SK-N-SH (cell line): Measurements from ENCODE around the gene LIMS2. TPM values are rescaled to one million over a fixed set of nuclear protein-coding genes. Genes with fewer than 3 reads are reported as not detected.

ENCODE experiments used
- CTCF ChIA-PET: fragments of 300-600, 350-600 bp; formaldehyde crosslinking; extraction: SDS; loops from one replicate; lab custom pipeline; 2021; lab: Yijun Ruan, JAX
- POLR2A ChIA-PET: fragments of 350-600 bp; sonication (Branson Sonifier 250); formaldehyde crosslinking; extraction: SDS; loops from one replicate; lab custom pipeline; 2020; ENCODE audit warnings: antibody characterized with exemption, inconsistent platforms; lab: Yijun Ruan, JAX
- DNase-seq: peaks from one replicate; pipeline ENCODE4 v3.0.0; 2012
- H2AFZ ChIP-seq: fragments of 200-600 bp; sonication (generic); 2 replicates; pipeline ENCODE4 v1.8.1; 2016; ENCODE audit warnings: antibody characterized with exemption, mild to moderate bottlenecking, low read depth
- H3F3A ChIP-seq: fragments of 200-600 bp; sonication (generic); replicated peaks from 2 replicates; pipeline ENCODE3; 2016; ENCODE audit warnings: antibody characterized with exemption, mild to moderate bottlenecking; ENCODE audit not compliant: insufficient read depth
- H3K27ac ChIP-seq, 2 experiments: fragments of 200-500 bp in 1 of 2; fragments of 200-600 bp in 1 of 2; sonication (Bioruptor generic) in 1 of 2; sonication (generic), shearing (Covaris generic) in 1 of 2; 2 replicates each; pipeline versions ENCODE4 v1.5.1 to v1.6.1; 2014 to 2016; ENCODE audit warnings: low read depth in 2 of 2, inconsistent platforms in 1 of 2, low read length in 1 of 2, mild to moderate bottlenecking in 1 of 2, mixed read lengths in 1 of 2
- H3K27me3 ChIP-seq: fragments of 200-600 bp; sonication (generic), shearing (Covaris generic); 2 replicates; pipeline ENCODE4 v1.6.1; 2016; ENCODE audit warnings: mixed run types; ENCODE audit not compliant: insufficient read depth
- H3K36me3 ChIP-seq, 2 experiments: fragments of 200-500 bp in 1 of 2; fragments of 200-600 bp in 1 of 2; sonication (Bioruptor generic) in 1 of 2; sonication (generic) in 1 of 2; replicated peaks in 1 of 2; 2 replicates each; pipeline versions ENCODE3 to v1.5.1; 2014 to 2016; ENCODE audit warnings: low read length in 1 of 2, mild to moderate bottlenecking in 1 of 2; ENCODE audit not compliant: insufficient read depth in 2 of 2, control insufficient read depth in 1 of 2
- H3K4me1 ChIP-seq, 2 experiments: fragments of 200-500 bp in 1 of 2; fragments of 200-600 bp in 1 of 2; sonication (Bioruptor generic) in 1 of 2; sonication (generic), shearing (Covaris generic) in 1 of 2; 2 replicates each; pipeline versions ENCODE4 v1.5.1 to v1.6.1; 2014 to 2016; ENCODE audit warnings: low read depth in 1 of 2, low read length in 1 of 2, mixed run types in 1 of 2; ENCODE audit not compliant: insufficient read depth in 2 of 2, control insufficient read depth in 1 of 2
- H3K4me2 ChIP-seq: fragments of 200-600 bp; sonication (generic), shearing (Covaris generic); 2 replicates; pipeline ENCODE4 v1.6.1; 2017; ENCODE audit warnings: mixed run types
- H3K4me3 ChIP-seq, 2 experiments: fragments of 200-500 bp in 1 of 2; fragments of 200-600 bp in 1 of 2; sonication (Bioruptor generic) in 1 of 2; sonication (generic), shearing (Covaris generic) in 1 of 2; 2 replicates each; pipeline versions ENCODE4 v1.5.1 to v1.8.1; 2014 to 2016; ENCODE audit warnings: low read depth in 2 of 2, inconsistent platforms in 1 of 2, low read length in 1 of 2, mild to moderate bottlenecking in 1 of 2, mixed read lengths in 1 of 2, moderate library complexity in 1 of 2
- H3K79me2 ChIP-seq: fragments of 200-600 bp; sonication (generic); 2 replicates; pipeline ENCODE4 v1.8.1; 2017; ENCODE audit warnings: mild to moderate bottlenecking; ENCODE audit not compliant: insufficient read depth
- H3K9ac ChIP-seq: fragments of 200-600 bp; sonication (generic); 2 replicates; pipeline ENCODE4 v1.6.1; 2017; ENCODE audit warnings: mixed run types
- H3K9me2 ChIP-seq: fragments of 200-600 bp; sonication (generic); 2 replicates; pipeline ENCODE4 v1.6.1; 2017; ENCODE audit warnings: mixed run types
- H3K9me3 ChIP-seq: fragments of 200-600 bp; sonication (generic); 2 replicates; pipeline ENCODE4 v1.6.1; 2017; ENCODE audit warnings: mixed run types, mild to moderate bottlenecking, moderate library complexity
- H4K20me1 ChIP-seq: fragments of 200-600 bp; sonication (generic); 2 replicates; pipeline ENCODE4 v1.6.1; 2017; ENCODE audit warnings: mild to moderate bottlenecking, mixed run types; ENCODE audit not compliant: insufficient read depth
- CHD2 ChIP-seq: fragments of 150-350 bp; IDR thresholded peaks from 2 replicates; pipeline ENCODE4 v1.6.1; 2018; ENCODE audit warnings: low read length; ENCODE audit not compliant: partially characterized antibody
- CTCF ChIP-seq: fragments of 200-600 bp; sonication (generic); IDR thresholded peaks from 2 replicates; pipeline ENCODE4 v1.6.1; 2017; ENCODE audit warnings: antibody characterized with exemption, mild to moderate bottlenecking, moderate library complexity
- FOXM1 ChIP-seq: IDR thresholded peaks from 2 replicates; pipeline ENCODE4 v1.4.0; 2012; ENCODE audit warnings: low read depth, mild to moderate bottlenecking
- GABPA ChIP-seq: IDR thresholded peaks from 2 replicates; pipeline ENCODE4 v1.4.0; 2012; ENCODE audit warnings: low read depth, mild to moderate bottlenecking
- MAX ChIP-seq: IDR thresholded peaks from 2 replicates; pipeline ENCODE4 v1.4.0; 2012; ENCODE audit warnings: low read depth
- MEF2A ChIP-seq: IDR thresholded peaks from 2 replicates; pipeline ENCODE4 v1.4.0; 2012; ENCODE audit warnings: low read depth, borderline replicate concordance
- PBX3 ChIP-seq: IDR thresholded peaks from 2 replicates; pipeline ENCODE4; 2012
- REST ChIP-seq: IDR thresholded peaks from 2 replicates; pipeline ENCODE4 v1.6.1; 2012; ENCODE audit warnings: mild to moderate bottlenecking, low read depth, low read length, moderate library complexity
- TEAD4 ChIP-seq: IDR thresholded peaks from 2 replicates; pipeline ENCODE4 v1.4.0; 2012; ENCODE audit warnings: mild to moderate bottlenecking, borderline replicate concordance; ENCODE audit not compliant: insufficient read depth
- USF1 ChIP-seq: IDR thresholded peaks from 2 replicates; pipeline ENCODE4 v1.4.0; 2012; ENCODE audit warnings: low read depth, borderline replicate concordance
- WGBS: methylation state at CpG from one replicate; pipeline ENCODE4 v1.1.6; 2017; ENCODE audit warnings: low lambda C conversion rate; 5-methylcytosine and 5-hydroxymethylcytosine counted together
- polyA plus RNA-seq, 3 experiments: library from polyadenylated mRNA; depleted of rRNA; stranded (reverse); fragments of >200 nt; gene quantifications; 2 replicates each; pipeline ENCODE4 v1.2.3, GENCODE V29; 2012

The LIMS2 gene
- polyA plus RNA-seq, 1 of the 3 experiments (the other 2 are of a cell fraction): 2.7 TPM

- no peak for DNase-seq
- Histone ChIP-seq H3K4me1 (peaks cover 0 to 34% of the 10 kb centered on the region in 2 experiments; a peak in 1 of 4 replicates), H3K4me2 (no peak overlapping the region), H3K27ac (no peak overlapping the region), H3K9ac (no peak overlapping the region), H3K36me3 (no peaks in the 10 kb centered on the region), H3F3A (no peaks in the 10 kb centered on the region), H4K20me1 (no peaks in the 10 kb centered on the region), H2AFZ (no peak overlapping the region), H3K9me2 (no peaks in the 10 kb centered on the region), H3K79me2 (no peaks in the 10 kb centered on the region), H3K27me3 (no peaks in the 10 kb centered on the region), H3K4me3 (no peak overlapping the region), H3K9me3 (no peaks in the 10 kb centered on the region)
- POLR2A ChIA-PET: no interaction called here
- CTCF ChIA-PET: interaction anchor here (0.8 to 2.2 kb wide), 5 partner anchors 8 to 53 kb away, joined by 3 to 7 read pairs (median 3); partner anchors contain the start of gene LIMS2
- 90% methylated on average over 8 of the region's 19 CpGs for WGBS
- TF ChIP-seq TEAD4: no peak
- TF ChIP-seq MAX: no peak
- no peak for TF ChIP-seq USF1
- no peak for TF ChIP-seq FOXM1
- no peak for TF ChIP-seq CHD2
- TF ChIP-seq REST: no peak
- no peak; the same call in 1 of the 2 replicates for TF ChIP-seq CTCF
- no peak for TF ChIP-seq PBX3
- TF ChIP-seq MEF2A: no peak
- no peak for TF ChIP-seq GABPA
These were observed 31.0 kb downstream of the LIMS2 start for GRCh38 chr2:127644066-127645025.
